AML-193 (cell line): ENCODE measurements around the gene TMEM266.
"Not testable (repeated sequence)": the region's sequence is repeated elsewhere in the genome, so short reads cannot be mapped to it uniquely, and the experiment has no call there.

Experiments used
- DNase-seq, 2 experiments: peaks; one replicate each; lab custom pipeline; 2025; lab: John Stamatoyannopoulos, UW

TMEM266 gene, protein sequence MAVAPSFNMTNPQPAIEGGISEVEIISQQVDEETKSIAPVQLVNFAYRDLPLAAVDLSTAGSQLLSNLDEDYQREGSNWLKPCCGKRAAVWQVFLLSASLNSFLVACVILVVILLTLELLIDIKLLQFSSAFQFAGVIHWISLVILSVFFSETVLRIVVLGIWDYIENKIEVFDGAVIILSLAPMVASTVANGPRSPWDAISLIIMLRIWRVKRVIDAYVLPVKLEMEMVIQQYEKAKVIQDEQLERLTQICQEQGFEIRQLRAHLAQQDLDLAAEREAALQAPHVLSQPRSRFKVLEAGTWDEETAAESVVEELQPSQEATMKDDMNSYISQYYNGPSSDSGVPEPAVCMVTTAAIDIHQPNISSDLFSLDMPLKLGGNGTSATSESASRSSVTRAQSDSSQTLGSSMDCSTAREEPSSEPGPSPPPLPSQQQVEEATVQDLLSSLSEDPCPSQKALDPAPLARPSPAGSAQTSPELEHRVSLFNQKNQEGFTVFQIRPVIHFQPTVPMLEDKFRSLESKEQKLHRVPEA

DNA sequence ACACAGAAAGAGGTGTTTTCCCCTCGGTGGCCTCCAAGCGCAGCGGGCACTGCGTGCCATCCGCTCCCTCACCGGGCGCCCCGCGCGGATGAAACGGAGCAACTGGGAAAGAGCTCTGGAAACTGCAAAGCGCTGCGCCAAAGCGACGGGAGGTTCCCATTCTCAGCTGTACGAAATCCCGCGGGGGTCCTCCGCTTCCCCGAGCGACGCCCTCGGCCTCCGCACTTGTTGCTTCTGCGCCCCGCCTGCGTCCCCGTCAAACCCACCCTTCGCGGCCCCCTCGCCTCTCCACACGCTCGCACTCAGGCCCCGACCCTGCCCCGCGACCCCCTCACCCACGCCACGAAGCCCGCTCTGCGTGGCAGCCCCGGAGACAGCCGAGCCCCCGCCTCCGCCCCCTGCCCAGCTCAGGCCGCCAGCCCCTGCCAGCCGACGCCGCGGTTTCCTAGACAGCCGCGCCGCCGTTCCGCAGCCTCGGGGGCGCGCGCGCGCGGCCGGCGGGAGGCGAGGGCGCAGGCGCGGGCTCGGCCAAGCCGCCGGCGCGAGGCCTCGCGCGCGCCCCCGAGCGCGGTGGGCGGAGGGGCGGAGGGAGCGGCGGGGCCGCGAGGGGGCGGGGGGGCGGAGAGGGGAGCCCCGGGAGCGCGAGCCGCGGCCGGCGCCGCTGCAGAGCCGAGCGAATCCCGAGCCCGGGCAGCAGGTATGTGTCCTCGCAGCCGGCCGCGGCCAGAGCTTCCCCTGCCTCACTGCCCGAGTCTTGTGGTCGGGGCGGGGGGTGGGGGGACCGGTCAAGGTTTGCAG is at the start of gene TMEM266:
TSS of gene TMEM266 (plus strand) at position 666 of the 798 bp plus-strand sequence. CDS start 74,279 bp downstream, outside the sequence.
- peak; percentile 23 to 29 for DNase-seq

- no peak for DNase-seq
Observed at GRCh38 chr15:76010613-76011012, 49.2 kb upstream of the TMEM266 start.

DNA sequence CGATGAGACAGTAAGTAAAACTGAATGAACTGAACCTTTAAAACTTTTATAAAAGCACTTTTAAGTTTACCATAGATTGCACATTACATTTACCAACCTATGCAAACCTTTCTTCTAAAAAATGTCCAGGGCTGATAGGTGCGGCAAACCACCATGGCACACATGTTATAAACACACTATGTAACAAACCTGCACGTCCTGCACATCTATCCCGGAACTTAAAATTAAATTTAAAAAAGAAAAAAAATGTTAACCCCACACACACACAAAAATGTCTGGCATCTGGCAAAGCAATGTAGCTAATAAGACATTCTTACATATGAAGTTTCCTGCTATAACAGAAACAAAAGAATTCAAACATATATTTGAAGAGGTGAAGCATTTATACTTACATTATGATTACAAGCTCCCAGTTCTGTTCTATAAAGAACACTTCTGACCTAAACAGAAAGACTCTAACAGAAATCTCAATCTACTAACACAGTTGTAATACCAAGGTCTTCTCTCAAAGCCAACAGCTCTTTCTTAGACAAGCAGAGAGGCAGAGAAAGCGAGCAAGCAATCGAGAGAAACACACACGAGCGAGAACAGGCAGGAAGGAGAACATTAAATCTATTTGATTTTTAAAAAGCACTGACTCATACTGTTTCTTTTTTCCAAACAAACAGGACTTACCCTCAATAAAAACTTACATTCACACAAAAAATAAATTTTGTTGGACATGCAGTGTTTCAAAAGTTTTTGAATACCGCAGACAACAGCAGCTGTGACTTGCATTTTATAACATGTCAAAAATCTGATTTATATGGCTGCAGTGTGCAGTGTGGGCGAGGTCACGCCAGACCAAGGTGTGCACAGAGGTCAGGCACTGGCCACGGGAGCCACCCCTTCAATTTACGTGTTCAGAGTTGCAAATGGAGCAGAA is 47.9 kb upstream of the TMEM266 start, which contains the start of gene NRG4:
TSS of gene NRG4 (minus strand) at position 798 of the 925 bp plus-strand sequence. CDS start 1,194 bp downstream, outside the sequence.
- peak; percentile 11 to 34 for DNase-seq

DNA sequence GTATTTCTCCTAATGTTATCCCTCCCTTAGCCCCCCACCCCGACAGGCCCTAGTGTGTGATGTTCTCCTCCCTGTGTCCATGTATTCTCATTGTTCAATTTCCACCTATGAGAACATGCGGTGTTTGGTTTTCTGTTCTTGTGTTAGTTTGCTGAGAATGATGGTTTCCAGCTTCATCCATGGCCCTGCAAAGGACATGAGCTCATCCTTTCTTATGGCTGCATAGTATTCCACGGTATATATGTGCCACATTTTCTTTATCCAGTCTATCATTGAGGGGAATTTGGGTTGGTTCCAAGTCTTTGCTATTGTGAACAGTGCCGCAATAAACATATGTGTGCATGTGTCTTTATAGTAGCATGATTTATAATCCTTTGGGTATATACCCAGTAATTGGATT is 46.3 kb upstream of the TMEM266 start:
- DNase-seq = not testable (repeated sequence)

DNA sequence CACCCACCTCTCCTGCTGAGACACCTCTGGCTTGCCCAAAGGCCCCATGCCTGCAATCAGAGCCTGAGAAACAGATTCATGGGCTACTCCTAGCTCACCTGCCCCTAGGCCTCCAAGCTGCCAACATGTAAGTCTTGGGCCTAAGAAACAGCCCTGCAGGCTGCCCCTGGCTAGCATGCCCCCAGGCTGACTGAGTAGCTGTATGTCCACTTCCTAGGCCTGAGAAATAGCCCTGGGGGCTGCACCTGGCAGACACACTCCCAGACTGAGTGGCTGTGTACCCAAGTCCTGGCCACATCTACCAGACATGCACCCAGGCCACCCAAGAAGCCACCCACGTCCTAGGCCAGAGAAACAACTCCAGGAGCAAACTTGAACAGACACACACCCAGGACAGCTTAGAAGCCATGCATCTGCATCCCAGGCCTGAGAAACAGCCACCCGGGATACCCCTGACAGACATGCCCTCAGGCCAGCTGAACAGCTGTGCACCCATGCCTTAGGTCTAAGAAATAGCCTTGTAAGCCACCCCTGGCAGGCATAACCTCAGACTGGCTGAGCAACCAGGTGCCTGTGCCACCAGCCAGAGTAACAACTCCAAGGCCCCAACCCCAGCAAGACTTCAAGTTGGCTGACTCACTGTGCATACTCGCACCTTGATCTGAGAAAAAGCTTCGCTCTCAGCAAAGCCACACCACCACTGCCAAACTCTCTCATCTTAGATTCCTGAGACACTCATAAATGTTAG is 35.6 kb upstream of the TMEM266 start:
- DNase-seq = no peak

GRCh38 chr15:76032046-76032445 is 27.7 kb upstream of the TMEM266 start:
- DNase-seq = no peak

DNA sequence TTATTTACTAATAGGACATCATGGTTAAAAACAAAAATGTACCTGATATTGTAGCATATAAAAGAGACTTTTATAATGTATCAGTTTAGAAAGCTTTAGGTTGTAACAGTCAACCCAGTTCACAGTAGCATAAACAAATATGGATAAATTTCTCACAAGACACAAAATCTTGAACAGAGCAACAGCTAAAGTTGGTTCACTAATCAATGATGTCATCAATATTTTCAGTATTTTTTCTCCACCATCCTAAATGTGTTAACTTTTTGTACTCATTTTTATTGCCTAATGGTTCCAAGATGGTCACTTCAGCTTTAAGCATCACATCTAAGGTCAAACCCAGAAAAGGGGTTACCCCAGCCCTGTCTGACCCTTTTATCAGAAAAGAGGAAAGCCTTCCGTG is 26.3 kb upstream of the TMEM266 start:
- no peak for DNase-seq

DNA sequence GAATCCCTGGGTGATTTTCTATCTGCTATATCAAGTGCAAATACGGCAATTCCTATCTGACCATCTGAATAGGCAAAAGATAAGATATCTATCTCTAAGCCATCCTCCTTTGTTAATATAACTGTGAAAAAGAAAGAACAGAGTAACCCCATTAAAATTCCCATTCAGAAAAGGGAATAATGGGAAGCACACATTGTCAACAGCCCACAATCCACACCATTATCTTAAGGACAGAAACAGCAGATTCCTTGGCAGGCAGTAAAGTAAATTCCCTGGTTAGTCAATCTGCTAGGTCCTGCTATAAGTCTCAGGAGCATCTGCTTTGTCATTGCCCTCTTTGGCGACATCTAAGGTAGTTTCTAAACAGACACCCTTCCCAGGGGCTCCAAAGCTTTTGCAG is 25.7 kb upstream of the TMEM266 start:
- no peak for DNase-seq

- no peak for DNase-seq
Observed at GRCh38 chr15:76035593-76035992, 24.2 kb upstream of the TMEM266 start.

GRCh38 chr15:76038512-76038911 is 21.3 kb upstream of the TMEM266 start:
- DNase-seq = no peak

GRCh38 chr15:76054201-76054600 is 5.6 kb upstream of the TMEM266 start:
- DNase-seq = not testable (repeated sequence)

- peak; percentile 67 to 69 for DNase-seq
Observed at GRCh38 chr15:76056931-76057330, 2.9 kb upstream of the TMEM266 start.

GRCh38 chr15:76057332-76058000 is 2.3 kb upstream of the TMEM266 start:
- peak; percentile 63 to 76 for DNase-seq

DNA sequence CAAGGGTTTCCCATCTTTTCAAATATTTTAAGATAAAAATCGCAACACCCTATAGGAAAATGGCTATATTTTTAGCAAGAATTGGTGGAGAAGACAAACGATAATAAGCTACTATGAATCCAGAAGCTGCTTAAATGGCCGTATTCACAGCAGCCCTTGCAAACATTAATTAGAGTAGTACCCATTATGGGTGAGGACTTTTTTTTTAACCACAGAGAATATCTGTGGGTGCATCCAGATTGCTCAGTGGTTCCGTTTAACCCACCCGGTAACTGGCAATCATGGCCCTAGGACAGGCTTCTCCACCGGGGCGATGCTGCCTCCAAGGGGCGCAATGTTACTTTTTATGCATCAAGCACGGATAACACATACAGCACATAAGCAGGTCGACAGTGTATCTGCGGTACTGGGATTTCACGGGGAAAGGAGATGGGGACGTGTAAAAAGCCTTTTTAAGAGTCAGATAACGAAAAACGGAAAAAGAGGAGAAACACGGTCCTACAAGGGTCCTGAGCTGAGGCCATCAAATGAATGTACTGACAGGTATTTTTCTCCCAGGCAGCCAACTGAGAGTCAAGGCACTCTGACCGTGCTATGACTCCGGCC is 968 bp upstream of the TMEM266 start:
- peak; percentile 42 to 55 for DNase-seq

- DNase-seq = no peak
Observed at GRCh38 chr15:76060118-76060989, 569 bp downstream of the TMEM266 start.

DNA sequence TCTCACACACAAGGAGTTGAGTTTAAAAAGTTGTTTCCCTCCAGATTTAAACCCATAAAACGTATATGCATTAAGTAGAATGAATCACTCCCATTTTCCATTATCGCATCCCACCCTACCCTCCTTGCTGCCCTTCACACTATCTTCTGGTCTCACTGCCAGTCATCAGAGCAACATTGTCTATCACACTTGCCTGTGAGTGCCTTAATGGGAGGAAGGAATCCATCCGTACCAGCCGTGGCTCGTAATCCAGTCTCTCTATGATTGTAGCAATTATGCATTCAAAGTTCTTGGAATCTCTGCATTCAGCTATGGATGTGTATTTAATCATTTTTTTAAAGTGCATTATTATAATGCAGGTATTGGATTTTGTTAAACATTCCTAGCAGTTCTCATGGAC is 1.9 kb downstream of the TMEM266 start:
- no peak for DNase-seq

GRCh38 chr15:76062286-76062685 is 2.5 kb downstream of the TMEM266 start:
- no peak for DNase-seq

GRCh38 chr15:76064375-76064774 is 4.6 kb downstream of the TMEM266 start:
- no peak for DNase-seq

GRCh38 chr15:76065245-76065644 is 5.5 kb downstream of the TMEM266 start:
- peak; percentile 96 to 97 for DNase-seq
